ENCODE results near the gene MTIF3. TPM values are rescaled to one million over a fixed set of nuclear protein-coding genes. Genes with fewer than 3 reads are reported as not detected.

MTIF3 gene
- polyA plus RNA-seq, 1 of the 3 experiments (the other 2 are of a cell fraction), result 29.5 TPM

DNA sequence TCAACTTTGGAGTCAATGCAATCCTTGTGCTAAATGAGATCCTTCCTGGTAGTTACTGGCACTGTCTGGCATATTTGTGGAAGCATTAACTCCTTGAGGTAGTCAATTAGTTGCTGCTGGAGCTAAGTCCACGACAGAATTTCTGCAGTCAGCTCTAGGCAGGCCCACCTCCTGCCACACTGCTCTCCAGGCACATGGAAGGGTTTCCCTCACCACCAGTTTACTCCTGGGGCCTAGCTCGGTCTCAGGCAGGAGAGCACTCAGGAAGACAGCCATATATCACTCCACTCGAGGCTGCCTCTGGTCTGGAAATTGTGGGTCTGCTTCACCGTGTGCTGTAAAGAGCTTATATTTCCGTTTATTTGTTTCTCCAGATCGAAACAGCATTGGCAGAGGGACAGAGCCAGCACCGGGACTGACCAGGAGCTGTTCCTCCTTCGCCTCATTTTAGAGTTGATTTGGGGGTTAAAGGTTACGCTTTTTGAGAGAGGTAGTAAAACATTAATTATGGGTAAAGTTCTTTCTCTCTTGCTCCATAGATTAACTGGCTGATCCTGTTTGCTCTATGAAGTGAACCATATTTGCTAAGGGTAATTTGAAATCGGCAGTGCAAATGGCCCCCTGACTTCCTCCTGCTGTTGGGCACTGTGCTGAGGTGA lies 46.5 kb downstream of the MTIF3 start:
- 55% methylated on average over 10 of the region's 10 CpGs for WGBS (ENCODE audit: low lambda C conversion rate)
- ChIA-PET CTCF (interaction anchor here (0.6 to 1.8 kb wide), 3 partner anchors 281 to 426 kb away, joined by 3 to 12 read pairs (median 4); no protein-coding TSS in a partner anchor), POLR2A (no interaction called here)
- Histone ChIP-seq H3K9ac (no peak overlapping the region), H4K20me1 (ENCODE audit: insufficient read depth) (no peaks in the 10 kb centered on the region), H3K4me2 (no peak overlapping the region), H3F3A (replicated peaks; ENCODE audit: insufficient read depth) (no peaks in the 10 kb centered on the region), H3K9me2 (no peaks in the 10 kb centered on the region), H2AFZ (ENCODE audit: low read depth) (no peak overlapping the region), H3K79me2 (ENCODE audit: insufficient read depth) (no peaks in the 10 kb centered on the region), H3K36me3 (replicated peaks in 1 of 2; ENCODE audit: control insufficient read depth in 1 of 2, insufficient read depth in 2 of 2, low read length in 1 of 2) (no peaks in the 10 kb centered on the region), H3K9me3 (no peaks in the 10 kb centered on the region), H3K27ac (ENCODE audit: low read depth in 2 of 2, low read length in 1 of 2) (no peak overlapping the region), H3K27me3 (ENCODE audit: insufficient read depth) (peaks cover 53% of the 10 kb centered on the region; the same call in 1 of the 2 replicates), H3K4me1 (ENCODE audit: control insufficient read depth in 1 of 2, insufficient read depth in 2 of 2, low read depth in 1 of 2, low read length in 1 of 2) (no peaks in the 10 kb centered on the region; a peak in 1 of 4 replicates), H3K4me3 (ENCODE audit: low read depth in 2 of 2, low read length in 1 of 2) (no peak overlapping the region)
- no peak for TF ChIP-seq SMC3 (IDR thresholded peaks at IDR 0.05; ENCODE audit: low read depth, low read length)
- TF ChIP-seq POLR2AphosphoS5 (IDR thresholded peaks at IDR 0.05; ENCODE audit: low read depth, low read length), result no peak
- TF ChIP-seq, protein P1, sequence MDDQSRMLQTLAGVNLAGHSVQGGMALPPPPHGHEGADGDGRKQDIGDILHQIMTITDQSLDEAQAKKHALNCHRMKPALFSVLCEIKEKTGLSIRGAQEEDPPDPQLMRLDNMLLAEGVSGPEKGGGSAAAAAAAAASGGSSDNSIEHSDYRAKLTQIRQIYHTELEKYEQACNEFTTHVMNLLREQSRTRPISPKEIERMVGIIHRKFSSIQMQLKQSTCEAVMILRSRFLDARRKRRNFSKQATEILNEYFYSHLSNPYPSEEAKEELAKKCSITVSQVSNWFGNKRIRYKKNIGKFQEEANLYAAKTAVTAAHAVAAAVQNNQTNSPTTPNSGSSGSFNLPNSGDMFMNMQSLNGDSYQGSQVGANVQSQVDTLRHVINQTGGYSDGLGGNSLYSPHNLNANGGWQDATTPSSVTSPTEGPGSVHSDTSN (IDR thresholded peaks at IDR 0.05), result no peak
- no peak for TF ChIP-seq GATA2 (CRISPR knock-in tag; IDR thresholded peaks at IDR 0.05)
- no peak for TF ChIP-seq TEAD4 (IDR thresholded peaks at IDR 0.05; ENCODE audit: borderline replicate concordance, insufficient read depth)
- TF ChIP-seq RCOR1 (IDR thresholded peaks at IDR 0.05; ENCODE audit: low read length), result no peak
- no peak for TF ChIP-seq FOXM1 (IDR thresholded peaks at IDR 0.05; ENCODE audit: low read depth)
- TF ChIP-seq, protein P2, sequence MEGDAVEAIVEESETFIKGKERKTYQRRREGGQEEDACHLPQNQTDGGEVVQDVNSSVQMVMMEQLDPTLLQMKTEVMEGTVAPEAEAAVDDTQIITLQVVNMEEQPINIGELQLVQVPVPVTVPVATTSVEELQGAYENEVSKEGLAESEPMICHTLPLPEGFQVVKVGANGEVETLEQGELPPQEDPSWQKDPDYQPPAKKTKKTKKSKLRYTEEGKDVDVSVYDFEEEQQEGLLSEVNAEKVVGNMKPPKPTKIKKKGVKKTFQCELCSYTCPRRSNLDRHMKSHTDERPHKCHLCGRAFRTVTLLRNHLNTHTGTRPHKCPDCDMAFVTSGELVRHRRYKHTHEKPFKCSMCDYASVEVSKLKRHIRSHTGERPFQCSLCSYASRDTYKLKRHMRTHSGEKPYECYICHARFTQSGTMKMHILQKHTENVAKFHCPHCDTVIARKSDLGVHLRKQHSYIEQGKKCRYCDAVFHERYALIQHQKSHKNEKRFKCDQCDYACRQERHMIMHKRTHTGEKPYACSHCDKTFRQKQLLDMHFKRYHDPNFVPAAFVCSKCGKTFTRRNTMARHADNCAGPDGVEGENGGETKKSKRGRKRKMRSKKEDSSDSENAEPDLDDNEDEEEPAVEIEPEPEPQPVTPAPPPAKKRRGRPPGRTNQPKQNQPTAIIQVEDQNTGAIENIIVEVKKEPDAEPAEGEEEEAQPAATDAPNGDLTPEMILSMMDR (IDR thresholded peaks at IDR 0.05), result no peak
- TF ChIP-seq EP300 (IDR thresholded peaks at IDR 0.05; ENCODE audit: borderline replicate concordance in 1 of 2, low read depth in 1 of 2, low read length in 1 of 2), result no peak
- TF ChIP-seq NFIC (IDR thresholded peaks at IDR 0.05; ENCODE audit: borderline replicate concordance), result no peak
- TF ChIP-seq JUND (IDR thresholded peaks at IDR 0.05), result no peak
- TF ChIP-seq, protein P3, sequence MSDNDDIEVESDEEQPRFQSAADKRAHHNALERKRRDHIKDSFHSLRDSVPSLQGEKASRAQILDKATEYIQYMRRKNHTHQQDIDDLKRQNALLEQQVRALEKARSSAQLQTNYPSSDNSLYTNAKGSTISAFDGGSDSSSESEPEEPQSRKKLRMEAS (IDR thresholded peaks at IDR 0.05; ENCODE audit: low read depth), result no peak
- TF ChIP-seq RAD21 (IDR thresholded peaks at IDR 0.05; ENCODE audit: low read length), result no peak
- no peak for TF ChIP-seq NRF1 (IDR thresholded peaks at IDR 0.05; ENCODE audit: low read depth, low read length)
- TF ChIP-seq ELF1 (IDR thresholded peaks at IDR 0.05), result no peak
- TF ChIP-seq EZH2phosphoT487 (IDR thresholded peaks at IDR 0.05; ENCODE audit: borderline replicate concordance, low read depth), result no peak
- DNase-seq, result no peak
